Hematopoietic multipotent progenitor cell treated with erythropoietin and hydrocortisone succinate and interleukin-3 and kit ligand, for 4 days (in vitro differentiated cells): ENCODE data around the gene PRKAR1B.
A peak's percentile ranks its signal among the peaks of the same experiment; 100 is the strongest.
"Not testable (repeated sequence)": the region's sequence is repeated elsewhere in the genome, so short reads cannot be mapped to it uniquely, and the experiment has no call there.

Source experiments
- DNase-seq: peaks from one replicate; pipeline ENCODE4 v3.0.0-alpha.2; 2015

PRKAR1B gene

DNA sequence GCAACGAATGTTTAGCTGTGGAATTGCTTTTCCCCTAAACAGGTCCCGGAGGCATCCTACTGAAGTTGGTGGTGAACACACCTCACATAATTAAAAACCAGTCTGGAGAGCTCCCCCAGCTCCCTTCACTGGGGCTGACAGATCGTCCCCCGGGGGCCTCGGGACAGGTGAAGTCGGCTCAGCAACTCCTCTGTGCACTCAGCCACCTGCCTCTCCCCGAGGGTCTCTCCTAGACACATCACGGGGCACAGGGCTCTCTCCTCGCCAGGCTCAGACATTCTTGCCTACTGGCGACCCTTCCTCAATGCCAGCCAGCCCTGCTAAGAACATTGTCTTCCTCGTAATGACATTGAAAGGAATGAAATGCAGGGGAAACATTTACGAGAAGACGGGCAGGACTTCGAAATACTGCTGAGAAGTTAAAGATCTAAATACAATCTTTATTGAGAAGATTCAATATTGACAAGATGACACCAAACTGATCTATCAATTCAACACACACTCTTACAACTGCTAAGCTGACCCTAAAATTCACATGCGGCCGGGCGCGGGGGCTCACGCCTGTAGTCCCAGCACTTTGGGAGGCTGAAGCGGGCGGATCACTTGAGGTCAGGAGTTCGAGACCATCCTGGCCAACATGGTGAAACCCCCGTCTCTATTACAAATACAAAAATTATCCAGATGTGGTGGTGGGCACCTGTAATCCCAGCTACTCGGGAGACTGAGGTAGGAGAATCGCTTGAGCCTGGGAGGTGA lies 88.6 kb downstream of the PRKAR1B start:
- no peak for DNase-seq

GRCh38 chr7:637826-638225 lies 89.3 kb downstream of the PRKAR1B start:
- no peak for DNase-seq

- peak; percentile 41 for DNase-seq
These were observed 90.7 kb downstream of the PRKAR1B start for GRCh38 chr7:636396-636795.

DNA sequence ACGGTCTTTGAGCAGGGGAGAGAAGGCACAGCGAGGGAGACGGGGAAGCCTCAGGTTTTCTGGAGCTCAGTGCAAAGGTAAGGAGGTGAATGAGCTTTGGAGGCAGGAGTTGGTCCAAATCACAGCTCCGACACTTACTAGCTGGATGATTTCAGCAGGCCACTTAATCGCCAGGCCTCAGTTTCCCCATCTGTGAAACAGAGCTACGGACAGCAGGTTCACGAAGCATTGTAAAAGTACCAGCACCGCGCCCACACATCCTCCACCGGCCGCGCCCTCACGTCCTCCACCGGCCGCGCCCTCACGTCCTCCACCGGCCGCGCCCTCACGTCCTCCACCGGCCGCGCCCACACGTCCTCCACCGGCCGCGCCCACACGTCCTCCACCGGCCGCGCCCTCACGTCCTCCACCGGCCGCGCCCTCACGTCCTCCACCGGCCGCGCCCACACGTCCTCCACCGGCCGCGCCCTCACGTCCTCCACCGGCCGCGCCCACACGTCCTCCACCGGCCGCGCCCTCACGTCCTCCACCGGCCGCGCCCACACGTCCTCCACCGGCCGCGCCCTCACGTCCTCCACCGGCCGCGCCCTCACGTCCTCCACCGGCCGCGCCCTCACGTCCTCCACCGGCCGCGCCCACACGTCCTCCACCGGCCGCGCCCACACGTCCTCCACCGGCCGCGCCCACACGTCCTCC lies 91.2 kb downstream of the PRKAR1B start:
- not testable (repeated sequence) for DNase-seq

- no peak for DNase-seq
These were observed 91.9 kb downstream of the PRKAR1B start for GRCh38 chr7:635227-635626.

- DNase-seq, result no peak
These were observed 93.6 kb downstream of the PRKAR1B start for GRCh38 chr7:633381-634018.

DNA sequence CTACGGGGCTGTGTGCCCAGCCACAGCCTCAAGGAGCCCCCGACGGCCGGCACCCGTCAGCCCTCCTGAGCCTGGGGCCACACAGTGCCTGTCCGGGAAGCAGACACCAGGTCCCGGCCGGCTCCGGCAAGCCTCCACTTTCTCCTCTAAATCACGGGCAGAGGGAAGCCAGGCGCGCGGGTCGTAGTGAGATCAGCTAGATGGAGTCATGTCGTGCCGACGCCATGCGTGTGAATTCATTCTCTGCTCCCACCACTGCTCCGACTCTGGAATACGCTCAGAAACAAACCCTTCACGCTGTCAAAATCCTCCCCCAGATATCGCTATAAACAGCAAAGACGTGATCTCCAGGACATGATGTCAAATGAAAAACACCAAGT lies 94.3 kb downstream of the PRKAR1B start:
- DNase-seq, result no peak

GRCh38 chr7:631964-632830 lies 94.9 kb downstream of the PRKAR1B start:
- DNase-seq, result no peak

GRCh38 chr7:631291-631711 lies 95.8 kb downstream of the PRKAR1B start:
- DNase-seq, result no peak

GRCh38 chr7:630539-630938 lies 96.5 kb downstream of the PRKAR1B start:
- no peak for DNase-seq

- no peak for DNase-seq
These were observed 97.0 kb downstream of the PRKAR1B start for GRCh38 chr7:630111-630511.

GRCh38 chr7:628826-629225 lies 98.3 kb downstream of the PRKAR1B start:
- DNase-seq, result no peak

DNA sequence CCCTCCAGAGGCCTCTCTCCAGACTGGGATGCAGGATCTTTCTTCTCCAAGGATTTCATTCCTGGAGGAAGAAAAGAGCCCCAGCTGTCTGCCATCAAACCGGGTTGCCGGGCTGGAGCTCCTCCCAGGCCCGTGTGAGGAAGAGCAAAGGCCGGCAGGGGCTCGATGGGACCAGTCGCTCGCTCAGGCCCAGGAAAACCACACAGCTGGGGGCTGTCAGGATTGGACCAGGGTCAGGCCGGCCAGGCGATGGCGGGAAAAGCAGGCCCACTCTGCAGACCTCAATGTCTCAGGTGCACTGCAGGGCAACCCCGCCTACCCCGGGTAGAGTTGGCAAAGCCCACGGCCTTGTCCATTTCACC lies 98.7 kb downstream of the PRKAR1B start:
- DNase-seq, result no peak

- DNase-seq, result no peak
These were observed 99.2 kb downstream of the PRKAR1B start for GRCh38 chr7:627661-628401.

- no peak for DNase-seq
These were observed 101.6 kb downstream of the PRKAR1B start for GRCh38 chr7:625376-625971.

- no peak for DNase-seq
These were observed 103.6 kb downstream of the PRKAR1B start for GRCh38 chr7:623464-623863.

GRCh38 chr7:621572-622285 lies 105.4 kb downstream of the PRKAR1B start:
- no peak for DNase-seq

DNA sequence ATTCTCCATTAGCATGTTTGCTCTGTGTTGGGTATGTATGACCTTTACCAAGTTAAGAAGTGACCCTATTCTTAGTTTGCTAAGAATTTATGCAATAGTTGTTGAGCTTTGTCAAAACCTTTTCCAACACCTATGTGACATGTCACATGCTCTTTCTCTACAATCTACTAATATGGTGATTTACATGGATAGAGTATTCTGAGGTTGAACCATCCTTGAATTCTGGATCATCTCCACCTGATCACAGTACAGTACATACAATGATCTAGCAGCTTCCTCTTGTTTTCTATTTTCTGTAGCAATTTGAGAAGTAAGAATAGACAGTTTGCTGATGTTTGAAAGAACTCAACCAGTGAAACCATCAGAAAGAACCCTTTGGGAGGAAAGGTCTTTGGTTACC lies 106.2 kb downstream of the PRKAR1B start:
- no peak for DNase-seq

DNA sequence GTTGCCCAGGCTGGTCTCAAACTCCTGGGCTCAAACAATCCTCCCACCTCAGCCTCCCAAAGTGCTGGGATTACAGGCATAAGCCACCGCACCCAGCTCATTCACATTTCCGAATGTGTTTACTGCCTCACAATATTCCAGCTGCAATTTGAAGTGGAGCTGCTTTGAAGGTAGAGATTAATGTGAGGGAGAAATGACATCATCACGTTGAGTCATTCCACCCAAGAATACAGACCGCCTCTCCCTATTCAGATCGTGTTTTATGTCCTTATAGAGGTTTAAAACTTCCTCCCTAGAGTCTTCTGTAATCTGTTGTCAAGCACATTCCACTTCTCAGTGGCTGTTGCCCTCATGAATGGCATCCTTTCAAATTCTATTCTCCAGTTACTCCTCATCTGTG lies 107.0 kb downstream of the PRKAR1B start:
- DNase-seq, result no peak

DNA sequence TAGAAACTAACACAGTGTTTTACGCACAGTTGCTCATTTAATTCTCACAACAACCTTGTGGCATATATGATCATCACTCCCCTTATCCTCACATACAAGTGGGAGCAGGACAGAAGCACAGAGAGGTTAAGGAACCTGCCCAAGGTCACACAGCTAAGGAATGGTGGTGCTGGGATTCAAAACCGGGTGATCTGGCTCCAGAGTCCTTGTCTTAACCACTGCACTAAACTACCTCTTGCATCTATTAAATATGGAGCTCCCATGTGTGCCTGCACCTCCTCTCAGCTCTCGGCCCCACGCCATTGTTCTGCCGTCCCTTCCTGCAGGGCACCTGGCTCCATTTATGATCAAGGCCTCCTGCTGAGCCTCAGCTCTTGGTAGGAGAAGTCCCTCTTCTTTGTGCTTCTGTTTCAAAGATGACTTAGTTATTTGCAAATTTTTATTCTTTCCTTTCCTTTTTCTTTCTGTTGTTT lies 107.7 kb downstream of the PRKAR1B start:
- no peak for DNase-seq
